NCI-H2081 treated with DMSO at 0.1 percent for 48 hours (cell line): ENCODE measurements around the gene MTX2.

Experiments
- DNase-seq: peaks from one replicate; lab custom pipeline; 2025; lab: John Stamatoyannopoulos, UW

Gene MTX2

DNA sequence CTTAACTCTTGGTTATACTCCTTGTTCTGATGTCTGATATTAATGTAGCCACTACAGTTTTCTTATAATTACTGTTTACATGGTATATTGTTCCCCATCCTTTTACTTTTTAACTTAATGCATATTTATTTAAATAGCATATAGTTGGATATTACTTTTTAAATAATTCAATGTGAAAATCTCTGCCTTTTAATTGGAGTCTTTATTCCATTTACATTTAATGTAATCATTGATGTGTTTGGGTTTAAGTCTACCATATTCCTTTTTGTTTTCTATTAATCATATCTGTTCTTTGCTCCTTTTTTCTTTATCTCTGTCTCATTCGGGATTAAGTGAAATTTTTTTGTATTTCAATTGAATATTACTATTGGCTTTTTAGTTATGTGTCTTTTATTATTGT, 109.1 kb downstream of the MTX2 start:
- DNase-seq, result no peak

DNA sequence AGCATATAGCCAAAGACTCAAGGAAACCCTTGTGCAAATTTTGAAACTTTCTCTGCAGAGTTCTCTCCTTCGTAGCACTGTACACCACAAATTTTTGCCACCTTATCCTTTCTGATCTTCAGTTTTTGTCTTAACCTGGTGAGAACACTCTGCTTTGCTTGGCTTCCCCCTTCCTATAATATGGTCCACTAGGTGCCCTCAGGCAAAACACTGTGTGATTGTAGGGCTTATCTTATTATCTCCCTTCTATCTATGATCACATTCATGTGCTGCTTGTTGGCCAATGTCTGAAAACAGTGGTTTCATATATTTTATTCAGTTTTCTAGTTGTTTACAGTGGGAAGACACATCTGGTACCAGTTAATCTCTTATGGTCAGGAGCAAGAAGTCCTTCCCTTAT, 111.1 kb downstream of the MTX2 start:
- no peak for DNase-seq

DNA sequence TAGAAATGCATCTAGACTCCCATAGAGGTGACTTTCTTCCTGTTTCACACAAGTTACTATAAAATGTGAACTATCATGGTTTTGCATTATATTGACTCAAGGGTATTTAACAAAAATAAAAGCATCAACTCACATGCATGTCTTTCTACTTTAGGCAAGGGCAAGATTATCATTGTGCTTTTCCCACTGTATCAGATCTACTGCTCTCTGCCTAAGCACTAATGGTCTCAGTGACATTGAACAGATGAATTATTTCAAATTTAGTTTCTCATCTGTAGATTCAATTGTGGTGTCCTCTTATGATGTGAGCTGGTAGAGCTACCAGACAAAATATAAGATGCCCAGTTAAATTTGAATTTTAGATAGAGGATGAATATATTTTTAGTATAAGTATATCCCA, 113.9 kb downstream of the MTX2 start:
- no peak for DNase-seq

DNA sequence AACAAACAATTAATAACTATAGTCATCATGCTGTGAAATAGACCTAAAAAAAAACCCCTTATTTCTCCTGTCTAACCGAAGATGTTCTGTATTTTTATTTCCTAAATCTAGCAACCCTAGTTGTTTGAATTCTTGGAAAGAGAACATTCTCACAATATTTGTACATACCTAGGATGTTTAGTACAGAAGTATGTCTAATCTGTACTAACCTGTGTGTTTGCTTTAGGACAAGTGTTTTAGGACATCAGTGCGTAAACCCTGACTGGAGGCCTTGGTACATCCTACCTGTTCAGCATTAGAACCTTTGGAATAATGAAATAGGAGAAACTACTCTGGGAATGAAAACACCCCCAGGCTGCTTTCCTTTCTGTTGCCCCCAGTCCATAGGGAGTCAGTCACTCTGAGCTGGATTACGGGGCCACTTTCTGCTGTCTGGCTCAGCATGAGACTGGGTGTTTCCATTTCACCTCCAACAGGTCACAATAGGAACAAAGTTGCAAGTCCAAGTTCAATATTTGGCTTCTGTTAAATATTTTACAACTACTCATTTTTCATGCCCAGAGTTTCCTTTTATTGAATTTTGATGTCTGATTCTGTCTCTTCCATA, 114.7 kb downstream of the MTX2 start:
- DNase-seq, result no peak

DNA sequence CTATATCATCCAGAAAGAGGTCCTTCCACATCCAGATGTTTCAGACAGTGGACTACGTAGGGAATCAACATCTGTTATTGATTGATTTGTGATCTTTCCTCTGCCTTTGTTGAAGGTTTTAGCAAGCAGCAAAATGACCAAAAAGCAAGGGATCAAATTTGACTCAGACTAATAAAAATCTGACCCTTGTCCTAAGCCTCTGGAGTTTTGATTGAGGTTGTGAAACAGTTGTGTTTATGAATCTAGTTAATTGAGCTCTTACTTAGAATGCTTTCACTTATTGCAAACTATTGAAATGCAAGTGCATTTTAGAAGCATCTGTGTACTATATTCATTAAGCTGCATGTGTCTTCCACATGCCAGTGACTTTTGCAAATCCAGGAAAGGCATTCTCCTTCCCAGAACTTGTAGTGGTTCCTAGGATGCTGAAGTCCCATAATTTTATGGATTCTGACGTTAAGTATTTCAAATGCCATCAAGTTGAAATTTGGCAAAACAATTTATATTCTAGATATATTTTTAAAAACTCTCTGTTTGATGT, 116.0 kb downstream of the MTX2 start:
- DNase-seq, result no peak

DNA sequence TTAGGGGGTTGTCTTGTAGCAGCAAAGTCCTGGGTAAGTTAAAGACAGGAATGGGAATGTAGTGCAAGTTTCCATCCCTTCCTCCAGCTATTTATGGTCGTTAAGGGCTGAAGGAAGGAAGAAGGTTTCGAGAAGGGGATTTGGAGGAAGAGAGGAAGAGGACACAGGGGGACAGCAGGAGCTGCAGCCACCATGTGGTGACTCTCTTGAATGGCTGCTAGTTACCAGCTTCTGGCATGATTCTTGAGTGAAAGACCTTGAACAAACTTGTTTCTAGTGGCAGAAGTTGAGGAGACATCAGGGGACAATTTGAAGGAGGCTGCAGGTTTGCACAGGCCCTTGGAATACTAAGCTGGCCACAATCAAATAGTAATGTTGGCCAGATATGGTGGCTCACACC, 116.6 kb downstream of the MTX2 start:
- no peak for DNase-seq
